GM19397 (cell line): ENCODE data around the gene FOXJ3.

ENCODE experiments used
- ATAC-seq: cut with Tn5 transposase; IDR thresholded peaks from one replicate; pipeline ENCODE4 v1.9.1; 2021; ENCODE audit warnings: mild to moderate bottlenecking, moderate library complexity; ENCODE audit not compliant: unreplicated experiment

FOXJ3 gene

DNA sequence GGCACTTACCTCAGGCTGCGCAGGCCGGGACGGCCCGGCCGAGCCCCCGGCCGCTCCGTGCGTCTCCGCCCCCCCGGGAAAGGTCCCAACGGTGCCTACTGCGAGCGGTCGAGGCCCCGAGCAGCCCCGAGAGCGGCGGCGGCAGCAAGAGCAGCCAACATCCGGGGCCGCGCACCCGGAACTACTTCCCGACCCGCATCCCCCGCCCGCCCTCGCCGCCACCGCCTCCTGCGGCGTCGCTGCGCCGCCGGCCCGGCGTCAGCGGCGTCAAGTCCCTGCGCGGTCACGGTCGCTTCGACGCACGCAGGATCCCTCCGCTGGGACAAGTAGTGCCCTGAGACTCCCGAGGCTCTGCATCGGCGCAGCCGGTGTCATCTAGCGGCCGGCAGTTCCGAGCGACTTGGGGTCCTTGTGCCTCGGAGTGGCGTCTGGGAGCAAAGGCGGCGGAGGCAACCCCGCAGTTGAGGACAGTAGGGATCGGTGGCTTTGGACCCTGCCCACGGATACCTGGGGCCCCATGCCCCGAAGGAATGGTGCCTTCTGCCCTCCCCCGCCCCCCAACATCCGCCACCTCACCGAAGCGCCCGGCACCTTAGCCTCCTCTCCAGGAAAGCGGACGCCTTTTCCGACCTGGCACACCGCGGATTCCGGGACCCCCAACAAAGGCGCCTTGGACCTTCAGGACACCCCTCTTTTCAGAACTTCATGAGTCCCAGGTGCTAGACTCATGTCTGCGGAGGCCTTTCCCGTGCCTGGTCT is at the start of gene FOXJ3:
FOXJ3 (minus strand) TSS at position 186 of the 759 bp plus-strand sequence. CDS start 24,142 bp downstream, outside the sequence.
- peak; percentile 86 for ATAC-seq

DNA sequence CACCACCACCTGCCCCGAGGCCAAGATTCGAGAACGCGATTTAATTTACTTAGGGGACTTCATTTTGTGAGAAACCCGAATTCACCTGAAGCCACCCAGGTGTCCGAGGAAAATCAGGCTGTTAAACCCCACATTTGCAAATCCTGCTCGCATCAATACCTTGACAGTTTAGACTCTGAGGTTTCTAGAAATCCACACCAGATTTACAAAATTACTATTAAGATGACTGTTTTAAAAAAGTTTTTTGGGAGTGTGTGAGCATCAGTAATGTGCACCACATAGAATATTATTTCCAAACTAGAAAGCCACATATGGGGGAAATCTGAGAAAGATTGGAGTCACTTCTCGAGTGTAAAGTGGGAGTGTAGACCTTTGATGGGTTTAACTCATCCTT is 46.2 kb upstream of the FOXJ3 start:
- no peak for ATAC-seq

- peak; percentile 74 for ATAC-seq
Measured at GRCh38 chr1:42380586-42381279, 45.7 kb upstream of the FOXJ3 start, which contains the start of gene RIMKLA. TSS of gene RIMKLA (plus strand) at chr1:42380792. CDS start at chr1:42380935, 143 bp downstream.

DNA sequence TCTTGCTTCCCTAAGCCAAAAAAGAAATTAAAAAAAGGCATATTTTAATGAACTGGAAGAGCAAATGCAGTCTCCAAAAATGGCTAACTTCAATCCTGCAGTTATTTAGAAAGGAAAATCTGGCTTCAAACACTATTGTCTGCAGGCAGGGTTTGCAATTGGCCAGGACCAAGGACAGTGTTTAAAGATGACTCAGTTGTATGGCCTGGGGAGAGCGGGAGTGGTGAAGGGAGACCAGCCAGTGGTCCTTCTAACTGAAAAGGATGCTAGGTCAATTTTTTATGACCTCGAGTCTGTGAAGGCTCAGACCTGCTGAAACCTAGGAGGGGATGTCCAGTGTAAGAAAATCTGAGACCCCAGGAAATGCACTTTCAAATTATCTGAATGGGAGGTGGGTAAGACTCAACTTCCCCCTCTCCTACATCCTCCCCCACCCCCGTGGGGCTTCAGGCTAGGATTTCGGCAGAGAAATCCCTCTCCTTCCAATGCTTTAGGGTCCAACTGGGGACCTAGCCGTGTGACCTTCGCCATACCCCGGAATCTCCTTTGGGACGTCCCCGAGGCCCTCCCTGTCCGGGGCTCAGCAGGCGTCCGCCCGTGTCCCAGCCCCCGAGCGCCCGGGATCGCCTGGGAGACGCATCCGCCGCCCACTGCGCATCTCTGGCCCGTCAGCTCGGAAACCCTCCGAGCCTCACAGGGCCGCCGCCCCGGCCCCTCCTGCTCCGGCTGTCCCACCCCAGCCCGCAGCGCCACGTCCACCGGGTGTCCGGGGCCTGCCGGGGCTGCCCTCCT is 45.0 kb upstream of the FOXJ3 start:
- ATAC-seq, result peak; percentile 23

- ATAC-seq, result no peak
Measured at GRCh38 chr1:42372796-42373195, 37.8 kb upstream of the FOXJ3 start.

DNA sequence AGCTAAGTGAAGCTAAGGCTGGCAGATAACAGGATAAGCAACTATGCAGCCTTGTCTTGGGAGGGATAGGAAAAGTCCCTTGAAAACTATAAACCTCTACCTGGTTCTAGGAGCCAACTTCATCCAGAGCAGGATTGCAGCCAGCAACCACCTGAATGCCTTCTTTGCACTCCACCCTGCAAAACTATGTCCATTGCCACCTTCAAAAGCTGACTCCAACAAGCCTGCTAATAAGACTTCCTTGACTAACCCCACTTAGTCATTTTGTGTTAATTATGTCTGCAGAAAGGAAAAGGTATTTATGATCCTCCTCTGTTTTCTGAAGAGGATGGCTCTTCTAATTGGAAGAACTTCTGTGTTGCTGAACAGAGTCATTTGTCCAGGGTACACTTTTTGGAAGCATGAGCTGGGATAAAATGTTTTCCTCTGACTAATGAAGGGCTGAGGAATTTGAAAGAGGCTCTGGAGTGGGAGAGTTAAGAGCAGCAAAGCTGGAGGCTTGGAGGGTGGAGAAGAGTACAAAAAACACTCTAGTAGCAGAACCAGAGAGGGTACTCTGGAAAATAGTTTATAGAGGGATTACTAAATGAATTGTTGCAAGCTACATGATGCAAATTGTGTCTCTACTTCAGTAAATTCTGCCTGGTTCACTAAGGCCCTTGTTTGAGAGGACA is 36.0 kb upstream of the FOXJ3 start:
- no peak for ATAC-seq

DNA sequence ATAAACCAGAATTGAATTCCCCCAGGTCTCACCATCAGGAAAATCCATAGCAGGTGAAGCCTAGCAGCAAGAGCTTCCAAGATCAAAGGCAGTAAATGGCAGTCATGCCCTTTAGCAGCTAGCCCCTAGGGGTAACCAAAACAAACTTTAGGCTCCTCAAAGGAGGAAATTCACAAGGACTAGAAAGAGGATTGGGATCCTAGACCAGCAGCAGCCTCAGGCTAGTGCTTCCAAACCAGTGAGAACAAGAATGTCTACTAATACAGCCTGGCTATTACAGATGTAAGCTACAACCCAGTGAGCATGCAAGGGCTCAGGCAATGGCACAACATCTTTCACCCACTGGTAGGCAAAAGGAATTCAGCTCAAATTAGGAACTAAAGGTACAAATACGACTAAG is 34.4 kb upstream of the FOXJ3 start:
- no peak for ATAC-seq

- no peak for ATAC-seq
Measured at GRCh38 chr1:42368096-42368795, 33.2 kb upstream of the FOXJ3 start.

DNA sequence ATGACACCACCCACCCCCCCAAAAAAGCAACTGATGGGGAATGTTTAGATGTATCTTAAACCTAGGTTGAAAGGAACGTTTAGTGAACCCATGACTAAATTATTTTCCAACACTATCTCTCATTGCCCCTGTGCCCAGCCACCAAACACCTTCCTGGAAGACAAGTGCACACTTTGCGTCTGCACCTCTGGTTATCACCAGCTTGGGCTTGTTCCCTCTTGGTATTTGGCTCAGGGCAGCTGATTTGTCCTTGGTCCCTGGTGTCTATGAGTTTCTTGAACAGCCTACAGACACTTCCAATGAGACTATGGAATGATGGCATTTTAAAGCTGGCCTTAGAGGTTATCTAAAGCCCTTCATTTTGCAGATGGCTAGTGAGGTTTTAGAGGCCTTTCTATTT is 30.1 kb upstream of the FOXJ3 start:
- no peak for ATAC-seq

- ATAC-seq, result no peak
Measured at GRCh38 chr1:42364542-42364941, 29.5 kb upstream of the FOXJ3 start.

DNA sequence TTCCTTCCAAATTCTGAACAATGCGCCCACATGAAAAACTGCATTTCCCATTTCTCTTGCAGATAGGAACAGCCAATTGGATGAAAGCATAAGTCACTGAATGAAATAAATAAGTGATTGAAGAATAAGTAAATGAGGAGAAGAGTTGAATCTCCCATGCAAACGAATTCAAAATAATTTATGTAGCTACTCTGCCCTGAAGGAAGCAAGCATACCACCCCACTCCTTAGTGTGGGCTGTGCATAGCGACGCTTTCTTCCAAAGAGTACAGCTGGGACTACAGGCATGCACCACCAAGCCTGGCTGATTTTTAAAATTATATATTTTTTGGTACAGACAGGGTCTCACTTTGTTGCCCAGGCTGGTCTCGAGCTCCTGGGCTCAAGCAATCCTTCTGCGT is 29.1 kb upstream of the FOXJ3 start:
- no peak for ATAC-seq

DNA sequence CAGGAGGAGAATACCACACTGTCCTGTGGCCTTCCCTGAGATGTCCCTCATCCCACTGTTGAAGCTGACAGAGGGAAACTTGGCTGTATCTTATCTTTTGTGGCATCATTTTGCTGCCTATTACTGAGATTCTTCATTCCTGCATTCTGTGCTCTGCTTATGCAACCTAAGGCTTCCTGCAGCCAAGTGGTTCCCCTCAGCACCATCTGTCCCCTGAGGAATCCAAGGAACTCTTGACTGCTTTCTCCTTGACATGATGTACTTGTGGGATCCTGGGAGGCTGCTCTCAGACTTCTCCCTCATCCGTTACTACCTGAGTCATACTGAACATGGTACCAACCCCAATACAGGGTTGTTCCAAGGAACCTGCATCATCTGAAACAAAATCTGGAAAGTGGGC is 24.4 kb upstream of the FOXJ3 start:
- no peak for ATAC-seq

DNA sequence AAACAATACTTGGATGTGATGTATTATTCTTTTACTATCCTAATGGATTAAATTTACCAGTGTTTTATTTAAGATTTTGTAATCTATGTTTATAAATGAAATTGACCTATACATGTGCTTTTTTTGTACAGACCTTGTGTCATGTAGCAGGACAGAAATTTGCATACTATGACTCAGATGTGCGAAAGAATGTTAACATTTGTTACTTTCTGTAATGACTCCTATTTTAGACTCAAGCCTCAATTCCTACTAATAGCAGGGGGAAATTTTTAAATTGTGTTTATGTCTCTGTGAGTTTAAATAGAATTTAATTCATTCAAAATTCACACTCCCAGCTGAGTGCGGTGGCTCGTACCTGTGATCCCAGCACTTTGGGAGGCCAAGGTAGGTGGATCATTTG is 23.8 kb upstream of the FOXJ3 start:
- no peak for ATAC-seq

DNA sequence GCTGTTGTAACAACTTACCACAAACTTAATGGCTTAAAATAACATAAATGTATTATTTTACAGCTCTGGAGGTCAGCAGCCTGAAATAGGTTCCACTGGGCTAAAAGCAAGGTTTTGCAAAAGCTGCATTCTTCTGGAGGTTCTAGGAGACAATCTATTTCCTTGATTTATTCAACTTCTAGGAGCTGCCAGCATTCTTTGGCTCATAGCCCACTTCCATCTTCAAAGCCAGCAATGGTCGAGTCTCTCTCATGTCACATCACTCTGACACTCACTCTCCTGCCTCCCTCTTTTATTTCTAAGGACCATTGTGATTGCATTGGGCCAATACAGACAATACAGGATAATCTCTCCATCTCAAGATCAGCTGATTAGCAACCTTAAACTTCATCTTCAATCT is 15.1 kb upstream of the FOXJ3 start:
- no peak for ATAC-seq

GRCh38 chr1:42348498-42348897 is 13.5 kb upstream of the FOXJ3 start:
- ATAC-seq, result no peak

- ATAC-seq, result no peak
Measured at GRCh38 chr1:42343049-42343448, 8.0 kb upstream of the FOXJ3 start.

- no peak for ATAC-seq
Measured at GRCh38 chr1:42340901-42341300, 5.9 kb upstream of the FOXJ3 start.

DNA sequence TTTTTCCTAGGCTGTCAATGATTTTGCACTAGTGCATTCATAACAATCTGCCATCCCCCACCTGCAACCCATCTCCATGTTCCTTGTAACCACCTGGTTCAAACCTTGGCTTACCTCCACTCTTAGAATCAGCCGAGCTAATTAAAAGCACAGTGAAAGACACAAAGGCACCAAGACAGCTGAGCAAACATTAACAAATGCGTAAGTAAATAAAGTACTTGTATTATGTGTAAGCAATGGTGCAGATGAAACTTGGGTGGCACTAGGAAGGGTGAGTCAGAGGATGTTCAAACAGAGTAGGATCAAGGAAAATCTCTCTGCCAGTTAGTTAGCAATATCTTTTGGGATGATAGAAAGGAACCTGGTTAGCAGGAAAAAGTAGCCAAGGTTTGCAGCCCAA is 5.1 kb upstream of the FOXJ3 start:
- ATAC-seq, result no peak

GRCh38 chr1:42336978-42337377 is 1.9 kb upstream of the FOXJ3 start:
- no peak for ATAC-seq

GRCh38 chr1:42335809-42336518 is 929 bp upstream of the FOXJ3 start:
- ATAC-seq, result no peak
